Choroid plexus epithelial cell (primary cell): ENCODE measurements around the gene ZNF630.
A peak's percentile ranks its signal among the peaks of the same experiment; 100 is the strongest.

Source experiments
- DNase-seq: peaks from one replicate; pipeline ENCODE4 v3.0.0-alpha.2; 2010; ENCODE audit warnings: low read depth
- H3K4me3 ChIP-seq: 2 replicates; pipeline ENCODE4 v1.5.1; 2011; ENCODE audit warnings: low read depth, mild to moderate bottlenecking, control low read depth, low read length, moderate library complexity
- TF ChIP-seq, protein P1 (sequence below): conservative IDR thresholded peaks from 2 replicates; pipeline ENCODE4 v1.5.1; 2011; ENCODE audit warnings: low read depth, mild to moderate bottlenecking, control low read depth, inconsistent platforms, low read length, moderate library complexity

Gene ZNF630

DNA sequence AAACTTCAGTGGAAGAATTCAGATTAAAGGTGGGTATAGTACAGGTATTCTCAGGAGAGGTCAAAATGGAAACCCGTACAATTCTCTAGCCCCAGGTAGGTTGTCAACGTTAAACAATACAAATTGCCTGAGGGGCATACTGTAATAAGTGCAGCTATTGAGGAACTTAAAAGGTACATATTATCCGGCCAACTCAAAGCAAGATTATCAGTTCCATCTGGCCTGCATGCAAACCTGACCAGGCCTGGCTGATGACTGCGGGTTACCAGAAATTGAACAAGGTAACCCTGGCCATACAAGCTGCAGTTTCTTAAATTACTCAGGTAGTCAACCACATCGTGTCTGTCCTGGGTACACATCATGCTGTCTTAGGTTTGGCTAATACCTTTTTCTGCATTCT, 12.3 kb upstream of the ZNF630 start:
- TF ChIP-seq, protein P1, sequence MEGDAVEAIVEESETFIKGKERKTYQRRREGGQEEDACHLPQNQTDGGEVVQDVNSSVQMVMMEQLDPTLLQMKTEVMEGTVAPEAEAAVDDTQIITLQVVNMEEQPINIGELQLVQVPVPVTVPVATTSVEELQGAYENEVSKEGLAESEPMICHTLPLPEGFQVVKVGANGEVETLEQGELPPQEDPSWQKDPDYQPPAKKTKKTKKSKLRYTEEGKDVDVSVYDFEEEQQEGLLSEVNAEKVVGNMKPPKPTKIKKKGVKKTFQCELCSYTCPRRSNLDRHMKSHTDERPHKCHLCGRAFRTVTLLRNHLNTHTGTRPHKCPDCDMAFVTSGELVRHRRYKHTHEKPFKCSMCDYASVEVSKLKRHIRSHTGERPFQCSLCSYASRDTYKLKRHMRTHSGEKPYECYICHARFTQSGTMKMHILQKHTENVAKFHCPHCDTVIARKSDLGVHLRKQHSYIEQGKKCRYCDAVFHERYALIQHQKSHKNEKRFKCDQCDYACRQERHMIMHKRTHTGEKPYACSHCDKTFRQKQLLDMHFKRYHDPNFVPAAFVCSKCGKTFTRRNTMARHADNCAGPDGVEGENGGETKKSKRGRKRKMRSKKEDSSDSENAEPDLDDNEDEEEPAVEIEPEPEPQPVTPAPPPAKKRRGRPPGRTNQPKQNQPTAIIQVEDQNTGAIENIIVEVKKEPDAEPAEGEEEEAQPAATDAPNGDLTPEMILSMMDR, result no peak
- DNase-seq, result no peak
- H3K4me3 ChIP-seq, result no peak overlapping the region

DNA sequence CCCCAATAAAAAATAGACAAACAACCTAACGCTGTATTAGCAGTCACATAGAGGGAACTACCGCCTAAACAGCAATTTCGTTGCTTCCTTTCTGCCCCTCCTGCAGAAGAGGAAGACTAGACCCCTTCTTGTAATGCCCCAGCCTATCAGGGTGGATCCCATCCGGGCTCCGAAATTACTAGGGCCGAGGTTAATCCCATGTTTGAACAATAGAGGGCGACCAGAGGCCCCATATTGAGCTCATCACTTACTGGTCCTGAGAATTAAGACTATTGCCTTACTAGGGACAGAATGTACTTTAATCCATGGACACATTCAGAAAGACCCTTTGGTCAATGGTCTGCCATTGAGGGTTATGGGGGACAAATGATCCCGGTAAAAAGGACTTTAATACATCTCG, 11.8 kb upstream of the ZNF630 start:
- peak; percentile 65 for DNase-seq
- H3K4me3 ChIP-seq, result no peak overlapping the region
- TF ChIP-seq, protein P1, result peak; percentile 66

DNA sequence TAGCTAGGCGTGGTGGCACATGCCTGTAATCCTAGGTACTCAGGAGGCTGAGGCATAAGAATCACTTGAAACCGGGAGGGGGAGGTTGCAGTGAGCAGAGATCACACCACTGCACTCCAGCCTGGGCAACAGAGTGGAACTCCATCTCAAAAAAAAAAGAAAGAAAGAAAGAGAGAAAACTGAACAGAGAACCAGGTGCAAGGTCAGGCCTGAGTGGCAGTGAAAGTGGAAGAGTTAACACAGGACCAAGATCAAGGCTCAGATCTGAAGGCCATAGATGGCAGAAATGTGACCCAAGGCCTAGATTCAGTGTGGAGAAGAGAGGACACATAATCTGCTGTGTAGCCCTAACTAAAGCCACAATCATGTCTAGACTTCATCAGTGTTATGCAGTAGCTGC, 4.9 kb upstream of the ZNF630 start:
- H3K4me3 ChIP-seq, result no peak overlapping the region
- no peak for DNase-seq
- TF ChIP-seq, protein P1, result no peak

DNA sequence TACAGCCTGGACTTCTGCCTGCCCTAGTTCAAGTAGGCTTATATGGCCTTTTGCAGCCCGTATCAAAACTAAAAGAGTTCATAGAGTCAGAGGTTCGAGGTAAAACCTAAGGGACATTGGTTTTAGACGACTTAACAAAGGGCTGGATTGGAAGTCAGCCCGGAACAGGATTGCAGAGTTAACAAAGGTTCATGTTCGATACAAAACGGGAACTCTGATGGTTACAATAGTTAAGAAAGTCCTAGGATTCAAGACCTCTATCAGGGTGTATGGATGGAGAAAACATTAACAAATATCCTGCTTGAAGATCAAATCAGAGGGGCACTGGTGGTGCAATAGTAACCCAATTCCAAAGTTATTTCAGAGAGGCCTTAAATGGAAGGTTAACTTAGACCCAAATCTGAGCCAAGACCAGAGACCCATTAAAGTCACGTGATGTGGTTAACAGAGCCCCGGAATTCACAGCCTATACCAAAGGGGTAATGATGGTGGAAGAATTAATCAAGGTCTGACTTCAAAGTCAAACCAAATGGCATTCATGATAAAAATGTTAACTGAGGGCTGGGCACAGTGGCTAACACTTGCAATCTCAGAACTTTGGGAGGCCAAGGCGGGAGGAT, 656 bp upstream of the ZNF630 start:
- TF ChIP-seq, protein P1, result no peak
- DNase-seq, result no peak
- H3K4me3 ChIP-seq, result peak overlapping the region; percentile 71

DNA sequence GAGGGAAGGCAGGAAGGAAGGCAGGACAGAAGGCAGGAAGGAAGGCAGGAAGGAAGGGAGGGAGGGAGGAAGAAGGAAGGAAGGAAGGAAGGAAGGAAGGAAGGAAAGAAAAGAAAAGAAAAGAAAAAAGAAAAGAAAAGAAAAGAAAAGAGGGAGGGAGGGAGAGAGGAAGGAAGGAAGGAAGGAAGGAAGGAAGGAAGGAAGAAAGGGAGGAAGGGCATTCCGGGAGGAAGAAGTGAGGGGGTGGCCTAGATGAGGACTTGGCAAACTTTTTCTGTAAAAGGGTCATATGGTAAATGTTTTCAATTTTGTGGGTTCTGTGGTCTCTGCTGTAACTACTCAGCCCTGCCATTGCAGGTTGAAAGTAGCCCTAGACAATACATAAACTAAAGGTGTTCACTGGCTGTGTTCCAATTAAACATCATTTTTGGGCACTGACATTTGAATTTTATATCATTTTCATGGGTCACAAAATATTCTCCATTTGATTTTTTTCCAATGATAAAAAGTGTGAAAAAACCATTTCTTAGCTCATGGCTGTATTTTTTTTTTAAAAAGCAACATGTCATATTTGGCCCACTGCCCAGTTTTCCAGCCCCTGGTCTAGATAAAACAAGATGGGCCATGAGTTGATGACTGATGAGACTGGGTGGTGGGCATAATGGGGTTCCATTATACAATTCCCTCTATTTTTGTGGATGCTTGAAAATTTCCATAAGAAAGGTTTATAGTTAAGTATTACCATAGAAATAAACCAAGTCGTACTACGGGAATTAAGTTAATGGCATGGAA, 3.1 kb downstream of the ZNF630 start:
- no peak overlapping the region for H3K4me3 ChIP-seq
- DNase-seq, result no peak
- TF ChIP-seq, protein P1, result no peak

DNA sequence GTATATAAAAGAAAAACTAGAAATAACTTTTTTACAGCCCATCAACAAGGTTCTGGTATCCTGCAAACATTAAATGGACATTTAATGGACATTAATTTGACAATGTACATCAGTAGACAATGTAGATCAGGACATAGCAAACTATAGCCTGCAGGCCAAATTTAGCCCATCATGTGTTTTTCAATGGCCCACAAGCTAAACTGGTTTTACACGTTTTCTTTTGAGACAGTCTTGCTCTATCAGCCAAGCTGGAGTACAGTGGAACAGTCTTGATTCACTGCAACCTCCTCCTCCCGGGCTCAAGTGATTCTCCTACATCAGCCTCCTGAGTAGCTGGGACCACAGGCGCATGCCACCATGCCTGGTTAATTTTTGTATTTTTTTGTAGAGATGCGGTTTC, 7.2 kb downstream of the ZNF630 start:
- TF ChIP-seq, protein P1, result no peak
- no peak for DNase-seq

DNA sequence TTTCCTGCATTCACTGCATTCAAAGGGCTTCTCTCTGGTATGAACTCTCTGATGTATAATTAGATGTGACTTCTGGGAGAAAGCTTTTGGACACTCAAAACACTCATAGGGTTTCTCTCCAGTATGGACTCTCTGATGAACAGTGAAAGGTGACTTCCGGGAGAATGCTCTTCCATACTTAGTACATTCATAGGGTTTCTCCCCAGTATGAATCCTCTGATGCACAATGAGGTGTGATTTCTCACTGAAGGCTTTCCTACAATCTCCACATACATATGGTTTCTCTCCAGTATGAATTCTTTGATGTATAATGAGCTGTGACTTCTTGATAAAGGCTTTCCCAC, 12.2 kb downstream of the ZNF630 start:
- H3K4me3 ChIP-seq, result no peak overlapping the region
- DNase-seq, result no peak
- TF ChIP-seq, protein P1, result no peak

More for the DNA sequence above, 7.2 kb downstream of the ZNF630 start:
- H3K4me3 ChIP-seq, result no peak overlapping the region
